GM12878 (cell line): ENCODE measurements around the gene DPF3.

Source experiments
- EP300 ChIP-seq, 2 experiments: fragments of 150-350 bp in 1 of 2; IDR thresholded peaks; 2 replicates each; pipeline ENCODE4 v1.6.1; 2011 to 2012; ENCODE audit warnings: low read depth in 2 of 2, low read length in 2 of 2, borderline replicate concordance in 1 of 2, improper control_type of control experiment in 1 of 2, inconsistent platforms in 1 of 2; ENCODE audit not compliant: control insufficient read depth in 1 of 2
- EZH2 ChIP-seq: IDR thresholded peaks from 2 replicates; pipeline ENCODE4 v1.6.1; 2012; ENCODE audit warnings: low read depth, mild to moderate bottlenecking, control low read depth, inconsistent platforms, low read length, borderline replicate concordance; ENCODE audit not compliant: control insufficient read depth
- MXI1 ChIP-seq: fragments of 150-350 bp; IDR thresholded peaks from 2 replicates; pipeline ENCODE4 v1.6.1; 2011; ENCODE audit warnings: low read depth, mild to moderate bottlenecking, inconsistent platforms, low read length, improper control_type of control experiment
- NBN ChIP-seq: fragments of 450-650 bp; IDR thresholded peaks from 2 replicates; pipeline ENCODE4 v1.6.1; 2016
- RAD21 ChIP-seq: IDR thresholded peaks from 2 replicates; pipeline ENCODE4 v1.6.1; 2011; ENCODE audit warnings: mild to moderate bottlenecking, low read depth, low read length, moderate library complexity; ENCODE audit not compliant: insufficient read depth
- TAF1 ChIP-seq: IDR thresholded peaks from 2 replicates; pipeline ENCODE4 v1.6.1; 2011; ENCODE audit warnings: mild to moderate bottlenecking, low read depth, low read length, borderline replicate concordance
- ZNF274 ChIP-seq: IDR thresholded peaks from one replicate; pipeline ENCODE4 v1.8.0; 2011; ENCODE audit not compliant: insufficient read length, insufficient read depth
- TF ChIP-seq, protein P1 (sequence below): fragments of 450-650 bp; IDR thresholded peaks from 2 replicates; pipeline ENCODE4 v1.6.1; 2017; ENCODE audit warnings: mild to moderate bottlenecking, moderate library complexity
- TF ChIP-seq, protein P2 (sequence below), 3 experiments: IDR thresholded peaks in 2 of 3; conservative IDR thresholded peaks in 1 of 3; 2 replicates each; pipeline ENCODE4 v1.5.1; 2011; ENCODE audit warnings: low read depth in 3 of 3, low read length in 3 of 3, mild to moderate bottlenecking in 3 of 3, control low read depth in 2 of 3, moderate library complexity in 2 of 3, inconsistent platforms in 1 of 3, mixed read lengths in 1 of 3; ENCODE audit not compliant: control insufficient read depth in 2 of 3, insufficient read depth in 1 of 3; ENCODE audit errors: extremely low read depth in 1 of 3

DNA sequence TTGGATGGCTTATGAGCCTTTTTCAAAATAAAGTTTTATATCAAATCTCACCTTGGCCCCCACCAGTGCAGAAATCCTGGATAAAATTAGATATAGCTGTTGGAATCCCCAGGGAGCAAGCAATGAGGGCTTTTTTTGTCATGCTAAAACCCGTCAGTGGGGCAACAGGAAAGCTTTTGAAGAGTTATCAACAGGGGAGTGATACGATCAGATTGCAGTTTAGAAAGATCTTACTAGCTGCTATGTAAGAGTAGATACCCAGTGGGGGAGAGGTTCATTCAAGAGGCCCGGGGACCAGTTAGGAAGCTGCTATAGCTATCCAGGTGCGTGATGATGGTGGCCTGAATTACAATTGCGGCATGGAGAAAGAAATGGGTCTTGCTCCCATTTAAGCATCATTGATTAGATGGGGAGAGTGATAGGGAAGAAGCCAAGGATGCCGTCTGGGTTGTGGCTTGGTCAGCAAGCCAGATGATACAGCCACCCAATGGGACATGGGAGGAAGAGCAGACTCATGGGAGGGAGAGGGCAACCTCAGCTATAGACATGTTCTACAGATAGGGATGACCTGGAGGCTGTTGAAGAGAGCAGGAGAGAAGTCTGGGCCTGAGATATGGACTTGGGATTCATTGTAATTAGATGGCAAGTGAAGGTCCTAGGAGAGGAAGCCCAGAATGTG lies 272.4 kb downstream of the DPF3 start:
- TF ChIP-seq EP300 (IDR thresholded peaks at IDR 0.05; ENCODE audit: borderline replicate concordance in 1 of 2, control insufficient read depth in 1 of 2, low read depth in 2 of 2, low read length in 2 of 2): no peak
- no peak for TF ChIP-seq RAD21
- TF ChIP-seq NBN: no peak
- no peak for TF ChIP-seq EZH2
- TF ChIP-seq MXI1: no peak
- TF ChIP-seq, protein P1, sequence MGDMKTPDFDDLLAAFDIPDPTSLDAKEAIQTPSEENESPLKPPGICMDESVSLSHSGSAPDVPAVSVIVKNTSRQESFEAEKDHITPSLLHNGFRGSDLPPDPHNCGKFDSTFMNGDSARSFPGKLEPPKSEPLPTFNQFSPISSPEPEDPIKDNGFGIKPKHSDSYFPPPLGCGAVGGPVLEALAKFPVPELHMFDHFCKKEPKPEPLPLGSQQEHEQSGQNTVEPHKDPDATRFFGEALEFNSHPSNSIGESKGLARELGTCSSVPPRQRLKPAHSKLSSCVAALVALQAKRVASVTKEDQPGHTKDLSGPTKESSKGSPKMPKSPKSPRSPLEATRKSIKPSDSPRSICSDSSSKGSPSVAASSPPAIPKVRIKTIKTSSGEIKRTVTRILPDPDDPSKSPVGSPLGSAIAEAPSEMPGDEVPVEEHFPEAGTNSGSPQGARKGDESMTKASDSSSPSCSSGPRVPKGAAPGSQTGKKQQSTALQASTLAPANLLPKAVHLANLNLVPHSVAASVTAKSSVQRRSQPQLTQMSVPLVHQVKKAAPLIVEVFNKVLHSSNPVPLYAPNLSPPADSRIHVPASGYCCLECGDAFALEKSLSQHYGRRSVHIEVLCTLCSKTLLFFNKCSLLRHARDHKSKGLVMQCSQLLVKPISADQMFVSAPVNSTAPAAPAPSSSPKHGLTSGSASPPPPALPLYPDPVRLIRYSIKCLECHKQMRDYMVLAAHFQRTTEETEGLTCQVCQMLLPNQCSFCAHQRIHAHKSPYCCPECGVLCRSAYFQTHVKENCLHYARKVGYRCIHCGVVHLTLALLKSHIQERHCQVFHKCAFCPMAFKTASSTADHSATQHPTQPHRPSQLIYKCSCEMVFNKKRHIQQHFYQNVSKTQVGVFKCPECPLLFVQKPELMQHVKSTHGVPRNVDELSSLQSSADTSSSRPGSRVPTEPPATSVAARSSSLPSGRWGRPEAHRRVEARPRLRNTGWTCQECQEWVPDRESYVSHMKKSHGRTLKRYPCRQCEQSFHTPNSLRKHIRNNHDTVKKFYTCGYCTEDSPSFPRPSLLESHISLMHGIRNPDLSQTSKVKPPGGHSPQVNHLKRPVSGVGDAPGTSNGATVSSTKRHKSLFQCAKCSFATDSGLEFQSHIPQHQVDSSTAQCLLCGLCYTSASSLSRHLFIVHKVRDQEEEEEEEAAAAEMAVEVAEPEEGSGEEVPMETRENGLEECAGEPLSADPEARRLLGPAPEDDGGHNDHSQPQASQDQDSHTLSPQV: no peak
- no peak for TF ChIP-seq TAF1
- no peak for TF ChIP-seq ZNF274
- TF ChIP-seq, protein P2, sequence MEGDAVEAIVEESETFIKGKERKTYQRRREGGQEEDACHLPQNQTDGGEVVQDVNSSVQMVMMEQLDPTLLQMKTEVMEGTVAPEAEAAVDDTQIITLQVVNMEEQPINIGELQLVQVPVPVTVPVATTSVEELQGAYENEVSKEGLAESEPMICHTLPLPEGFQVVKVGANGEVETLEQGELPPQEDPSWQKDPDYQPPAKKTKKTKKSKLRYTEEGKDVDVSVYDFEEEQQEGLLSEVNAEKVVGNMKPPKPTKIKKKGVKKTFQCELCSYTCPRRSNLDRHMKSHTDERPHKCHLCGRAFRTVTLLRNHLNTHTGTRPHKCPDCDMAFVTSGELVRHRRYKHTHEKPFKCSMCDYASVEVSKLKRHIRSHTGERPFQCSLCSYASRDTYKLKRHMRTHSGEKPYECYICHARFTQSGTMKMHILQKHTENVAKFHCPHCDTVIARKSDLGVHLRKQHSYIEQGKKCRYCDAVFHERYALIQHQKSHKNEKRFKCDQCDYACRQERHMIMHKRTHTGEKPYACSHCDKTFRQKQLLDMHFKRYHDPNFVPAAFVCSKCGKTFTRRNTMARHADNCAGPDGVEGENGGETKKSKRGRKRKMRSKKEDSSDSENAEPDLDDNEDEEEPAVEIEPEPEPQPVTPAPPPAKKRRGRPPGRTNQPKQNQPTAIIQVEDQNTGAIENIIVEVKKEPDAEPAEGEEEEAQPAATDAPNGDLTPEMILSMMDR (IDR thresholded peaks at IDR 0.05 in 2 of 3, conservative IDR thresholded peaks at IDR 0.05 in 1 of 3; ENCODE audit: control insufficient read depth in 2 of 3, extremely low read depth in 1 of 3, insufficient read depth in 1 of 3, low read depth in 3 of 3, low read length in 3 of 3): no peak
